AG09319 (cell line): ENCODE measurements around the gene PPP2R1B.

Experiments used
- DNase-seq: peaks from one replicate; pipeline ENCODE4 v3.0.0-alpha.2; 2010; ENCODE audit warnings: low read depth; ENCODE audit errors: extremely low read depth
- CTCF ChIP-seq: IDR thresholded peaks from 2 replicates; pipeline ENCODE4 v1.5.1; 2011; ENCODE audit warnings: low read depth, mild to moderate bottlenecking, inconsistent platforms, low read length, moderate library complexity

Gene PPP2R1B

GRCh38 chr11:111715142-111715816 is 50.9 kb downstream of the PPP2R1B start:
- DNase-seq = no peak
- TF ChIP-seq CTCF = no peak

- no peak for DNase-seq
- no peak for TF ChIP-seq CTCF
Observed at GRCh38 chr11:111714522-111714921, 51.7 kb downstream of the PPP2R1B start.

DNA sequence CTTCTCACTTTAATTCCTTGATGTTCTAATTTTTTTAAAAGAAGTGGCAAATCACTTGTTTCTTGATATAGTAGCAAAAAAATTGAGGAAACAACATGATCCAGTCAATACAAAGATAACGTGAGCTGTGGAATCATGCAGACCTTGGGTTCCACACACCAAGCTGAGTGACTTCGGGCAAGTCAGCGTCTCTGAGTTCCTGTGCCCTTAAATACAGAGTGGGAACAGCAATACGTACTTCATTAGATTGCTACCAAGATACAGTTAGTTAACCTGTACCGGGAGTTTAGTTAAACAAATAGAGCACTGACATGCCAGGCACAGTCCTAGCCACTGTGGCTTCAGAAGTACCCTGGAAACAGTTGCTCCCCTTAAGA is 58.5 kb downstream of the PPP2R1B start:
- TF ChIP-seq CTCF = no peak
- DNase-seq = no peak

- no peak for TF ChIP-seq CTCF
- DNase-seq = peak; percentile 86
Observed at GRCh38 chr11:111707039-111707690, 59.0 kb downstream of the PPP2R1B start.

- no peak for DNase-seq
- no peak for TF ChIP-seq CTCF
Observed at GRCh38 chr11:111703576-111703975, 62.6 kb downstream of the PPP2R1B start.

GRCh38 chr11:111702623-111703022 is 63.6 kb downstream of the PPP2R1B start:
- TF ChIP-seq CTCF = no peak
- DNase-seq = no peak

GRCh38 chr11:111700162-111700561 is 66.0 kb downstream of the PPP2R1B start:
- no peak for DNase-seq
- TF ChIP-seq CTCF = no peak
